HG02610 (cell line): ENCODE data around the gene KIRREL1.
"Not testable (repeated sequence)": the region's sequence is repeated elsewhere in the genome, so short reads cannot be mapped to it uniquely, and the experiment has no call there.

Experiments used
- ATAC-seq: cut with Tn5 transposase; IDR thresholded peaks from one replicate; pipeline ENCODE4 v1.9.1; 2021; ENCODE audit warnings: mild to moderate bottlenecking, moderate library complexity; ENCODE audit not compliant: unreplicated experiment

The KIRREL1 gene

DNA sequence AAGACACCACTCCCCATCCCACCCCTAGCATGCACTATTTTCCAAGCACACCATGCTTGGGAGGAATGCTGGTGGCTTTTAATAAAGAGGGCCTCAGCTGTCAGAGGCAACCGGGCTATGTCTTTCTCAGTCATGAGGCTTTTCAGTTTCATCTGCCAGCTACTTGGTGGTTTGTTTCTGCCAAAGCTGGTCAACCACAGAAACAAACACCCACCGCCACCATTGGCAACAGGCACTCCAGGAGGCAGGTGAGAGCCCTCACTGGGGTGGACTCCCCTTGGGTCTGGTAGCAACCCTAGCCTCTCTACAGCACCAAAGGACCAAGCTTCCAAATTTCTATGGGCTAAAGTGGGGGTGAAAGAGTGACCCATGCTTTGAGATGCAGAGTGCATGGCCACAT lies 133.0 kb downstream of the KIRREL1 start:
- peak; percentile 56 for ATAC-seq

- not testable (repeated sequence) for ATAC-seq
Observed at GRCh38 chr1:158128531-158128930, 135.1 kb downstream of the KIRREL1 start.

DNA sequence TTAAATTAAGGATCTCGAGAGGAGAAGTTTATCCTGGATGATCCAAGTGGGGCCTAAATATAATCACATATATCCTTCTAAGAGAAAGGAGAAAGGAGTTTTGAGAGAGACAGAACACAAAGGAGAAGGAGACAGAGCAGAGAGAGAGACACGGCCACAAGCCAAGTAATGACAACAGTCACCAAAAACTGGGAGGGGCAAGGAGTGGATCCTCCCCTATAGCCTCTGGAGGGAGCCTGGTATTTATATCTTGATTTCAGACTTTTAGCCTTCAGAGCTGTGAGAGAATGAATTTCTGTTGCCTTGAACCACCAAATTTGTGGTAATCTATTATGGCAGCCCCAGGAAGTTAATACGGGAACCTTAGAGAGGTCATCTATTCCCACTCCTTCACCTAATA lies 137.8 kb downstream of the KIRREL1 start:
- no peak for ATAC-seq

DNA sequence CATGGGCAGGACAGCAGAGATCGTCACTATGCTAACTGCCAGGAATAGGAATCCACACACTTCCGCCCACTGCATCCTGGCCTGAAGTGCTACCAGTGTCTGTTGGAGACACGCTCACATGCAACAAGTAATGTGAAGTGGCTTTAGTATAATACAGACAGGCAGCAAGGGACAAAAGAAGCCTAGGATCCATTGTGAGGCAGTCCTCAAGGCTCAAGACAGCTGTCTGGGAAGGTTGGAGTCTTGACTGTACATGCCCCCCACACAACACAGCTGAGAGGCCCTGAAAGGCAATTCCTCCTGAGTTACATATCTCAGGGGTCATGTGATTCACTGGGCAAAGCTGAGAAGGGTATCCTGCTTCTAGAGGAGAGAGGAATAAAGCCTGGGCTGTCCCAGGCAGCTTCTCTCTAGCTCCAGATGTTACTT lies 147.3 kb downstream of the KIRREL1 start:
- no peak for ATAC-seq

DNA sequence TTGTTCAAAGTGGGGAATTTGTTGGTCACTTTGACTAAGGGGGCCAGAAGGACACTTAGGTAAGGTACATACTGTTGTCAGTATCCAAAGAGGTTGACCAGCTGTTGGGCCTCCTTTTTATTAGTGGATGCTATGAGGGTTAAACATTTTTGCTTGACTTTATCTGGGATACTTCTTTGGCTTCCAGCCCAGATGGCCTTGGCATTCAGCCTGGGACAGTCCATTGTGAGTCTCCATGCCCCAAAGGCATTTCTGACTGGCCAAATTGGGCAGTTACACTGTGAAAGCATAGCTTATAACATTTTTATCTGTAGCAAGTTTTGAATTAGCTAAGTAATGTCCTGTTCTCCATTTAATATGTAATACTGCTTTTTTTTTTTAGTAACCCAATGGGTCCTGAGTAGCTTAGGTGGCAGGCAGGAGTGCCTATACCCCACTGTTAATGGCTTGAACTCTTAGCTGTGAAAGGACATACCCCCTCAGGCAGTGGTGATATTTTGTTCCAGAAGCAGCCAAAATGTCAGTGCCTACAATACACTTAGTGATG lies 151.8 kb downstream of the KIRREL1 start:
- no peak for ATAC-seq

- no peak for ATAC-seq
Observed at GRCh38 chr1:158146165-158146564, 152.7 kb downstream of the KIRREL1 start.

DNA sequence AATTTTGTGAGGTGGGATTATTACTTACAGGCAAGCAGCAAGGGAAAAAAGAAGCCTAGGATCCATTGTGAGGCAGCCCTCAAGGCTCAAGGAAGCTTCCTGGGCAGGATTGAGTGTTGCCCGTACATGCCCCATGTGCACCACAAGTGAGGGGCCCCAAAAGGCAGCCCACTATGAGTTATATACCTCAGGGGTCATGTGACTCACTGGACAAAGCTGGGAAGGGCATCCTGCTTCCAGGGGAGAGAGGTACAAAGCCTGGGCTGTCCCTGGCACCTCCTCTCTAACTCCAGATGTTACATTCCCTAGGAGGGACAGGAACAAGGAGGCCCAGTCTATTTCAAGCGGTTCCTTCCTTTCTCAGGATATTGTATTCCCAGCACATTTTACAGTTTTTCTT lies 153.3 kb downstream of the KIRREL1 start:
- no peak for ATAC-seq

DNA sequence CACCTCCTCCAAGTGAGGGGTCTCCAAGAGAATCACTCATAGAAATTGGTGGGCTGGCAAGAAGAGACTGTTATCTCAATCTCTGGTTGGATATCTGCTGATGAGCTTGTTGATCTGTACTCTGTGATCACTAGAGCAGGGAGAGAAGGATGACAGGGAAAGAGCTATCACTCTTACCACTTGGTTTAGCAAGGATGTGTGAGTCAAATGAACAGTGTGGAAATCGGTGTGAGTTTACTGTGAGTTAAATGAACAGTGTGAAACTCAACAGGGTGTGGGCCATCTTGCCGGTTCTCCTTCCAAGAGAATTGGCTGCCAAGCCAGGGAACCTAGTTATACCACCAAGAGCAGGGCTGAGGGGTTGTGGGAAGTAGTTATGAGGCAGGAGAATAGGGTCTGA lies 154.0 kb downstream of the KIRREL1 start:
- ATAC-seq = no peak

GRCh38 chr1:158147869-158148268 lies 154.4 kb downstream of the KIRREL1 start:
- no peak for ATAC-seq

GRCh38 chr1:158148468-158148867 lies 155.0 kb downstream of the KIRREL1 start:
- no peak for ATAC-seq

- ATAC-seq = no peak
Observed at GRCh38 chr1:158149175-158149574, 155.7 kb downstream of the KIRREL1 start.
